22Rv1 (cell line): ENCODE results near the gene ULK3.

Experiments
- H3K27ac ChIP-seq: fragments of 450-650 bp; 2 replicates; pipeline ENCODE4 v1.5.1; 2017
- CTCF ChIP-seq: fragments of 450-650 bp; IDR thresholded peaks from 2 replicates; pipeline ENCODE4 v1.5.1; 2017; ENCODE audit warnings: mild to moderate bottlenecking
- ZFX ChIP-seq: fragments of 450-650 bp; IDR thresholded peaks from 2 replicates; pipeline ENCODE4 v1.6.1; 2017; ENCODE audit warnings: antibody characterized with exemption, borderline replicate concordance

Gene ULK3

GRCh38 chr15:74870436-74871215 lies 27.7 kb upstream of the ULK3 start:
- no peak overlapping the region for H3K27ac ChIP-seq
- no peak for TF ChIP-seq ZFX
- no peak for TF ChIP-seq CTCF

GRCh38 chr15:74869726-74870407 lies 26.9 kb upstream of the ULK3 start:
- H3K27ac ChIP-seq, result no peak overlapping the region
- TF ChIP-seq ZFX (no peak), CTCF (no peak)

- no peak for TF ChIP-seq ZFX
- no peak overlapping the region for H3K27ac ChIP-seq
Observed at GRCh38 chr15:74869372-74869725, 26.4 kb upstream of the ULK3 start.

GRCh38 chr15:74868059-74868458 lies 25.1 kb upstream of the ULK3 start:
- TF ChIP-seq CTCF, result no peak
- no peak for TF ChIP-seq ZFX
- H3K27ac ChIP-seq, result no peak overlapping the region

GRCh38 chr15:74867466-74868038 lies 24.6 kb upstream of the ULK3 start:
- no peak for TF ChIP-seq CTCF
- no peak for TF ChIP-seq ZFX
- H3K27ac ChIP-seq, result no peak overlapping the region

- no peak overlapping the region for H3K27ac ChIP-seq
- TF ChIP-seq ZFX (no peak), CTCF (no peak)
Observed at GRCh38 chr15:74866090-74866489, 23.1 kb upstream of the ULK3 start.

GRCh38 chr15:74865316-74865715 lies 22.4 kb upstream of the ULK3 start:
- no peak for TF ChIP-seq CTCF
- TF ChIP-seq ZFX, result no peak

More at GRCh38 chr15:74865316-74865715, 22.4 kb upstream of the ULK3 start:
- H3K27ac ChIP-seq, result no peak overlapping the region
